Jurkat, Clone E6-1 (cell line): Measurements from ENCODE around the gene KCNQ1OT1.
"Not testable (repeated sequence)": the region's sequence is repeated elsewhere in the genome, so short reads cannot be mapped to it uniquely, and the experiment has no call there.

Experiments
- DNase-seq: peaks from one replicate; pipeline ENCODE4 v3.0.0-alpha.2; 2011; ENCODE audit warnings: low read depth, low spot score
- H3K4me3 ChIP-seq: 2 replicates; pipeline ENCODE4 v1.5.1; 2011; ENCODE audit warnings: mild to moderate bottlenecking, low read length, control low read depth, moderate library complexity

The KCNQ1OT1 gene

GRCh38 chr11:2647953-2648352, 51.8 kb downstream of the KCNQ1OT1 start:
- DNase-seq, result no peak
- no peak overlapping the region for H3K4me3 ChIP-seq

- no peak for DNase-seq
- no peak overlapping the region for H3K4me3 ChIP-seq
Observed at GRCh38 chr11:2647167-2647566, 52.6 kb downstream of the KCNQ1OT1 start.

- no peak for DNase-seq
- H3K4me3 ChIP-seq, result no peak overlapping the region
Observed at GRCh38 chr11:2645779-2646118, 54.0 kb downstream of the KCNQ1OT1 start.

GRCh38 chr11:2644844-2645778, 54.7 kb downstream of the KCNQ1OT1 start:
- H3K4me3 ChIP-seq, result no peak overlapping the region
- no peak for DNase-seq

GRCh38 chr11:2643746-2644145, 56.0 kb downstream of the KCNQ1OT1 start:
- H3K4me3 ChIP-seq, result no peak overlapping the region

DNA sequence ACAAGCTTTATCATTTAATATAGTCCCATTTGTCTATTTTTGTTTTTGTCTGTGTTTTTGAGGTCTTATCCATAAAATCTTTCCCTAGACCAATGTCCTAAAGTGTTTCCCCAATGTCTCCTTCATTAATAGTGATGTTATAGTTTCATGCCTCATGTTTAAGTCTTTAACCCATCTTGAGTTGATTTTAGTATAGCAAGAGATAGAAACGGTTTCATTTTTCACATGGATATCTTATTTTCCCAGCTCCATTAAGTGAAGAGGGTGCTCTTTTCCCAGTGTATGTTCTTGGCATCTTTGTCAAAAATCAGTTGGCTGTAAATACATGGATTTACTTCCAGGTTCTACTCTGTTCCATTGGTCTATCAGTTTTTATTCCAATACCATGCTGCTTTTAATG, 58.2 kb downstream of the KCNQ1OT1 start:
- no peak overlapping the region for H3K4me3 ChIP-seq
- DNase-seq, result no peak

More at GRCh38 chr11:2643746-2644145, 56.0 kb downstream of the KCNQ1OT1 start:
- no peak for DNase-seq

- not testable (repeated sequence) for DNase-seq
Observed at GRCh38 chr11:2639763-2640162, 60.0 kb downstream of the KCNQ1OT1 start.

GRCh38 chr11:2631161-2631560, 68.6 kb downstream of the KCNQ1OT1 start:
- no peak overlapping the region for H3K4me3 ChIP-seq
- DNase-seq, result no peak

More at GRCh38 chr11:2639763-2640162, 60.0 kb downstream of the KCNQ1OT1 start:
- H3K4me3 ChIP-seq, result not testable (repeated sequence)

DNA sequence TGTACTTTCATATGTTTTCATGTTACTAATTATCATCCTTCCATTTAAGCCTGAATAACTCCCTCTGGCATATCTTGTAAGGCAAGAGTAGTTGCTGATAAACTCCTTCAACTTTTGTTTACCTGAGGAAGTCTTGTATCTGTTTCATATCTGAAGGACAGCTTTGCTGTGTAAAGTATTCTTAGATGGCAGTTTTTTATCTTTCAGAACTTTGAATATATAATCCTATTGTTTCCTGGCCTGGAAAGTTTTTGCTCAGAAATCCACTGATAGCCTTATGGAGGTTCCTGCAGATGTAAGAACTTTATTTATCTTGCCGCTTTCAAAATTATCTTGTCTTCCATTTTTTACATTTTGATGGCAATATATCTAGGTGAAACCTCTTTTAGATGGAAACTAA, 69.1 kb downstream of the KCNQ1OT1 start:
- no peak for DNase-seq
- no peak overlapping the region for H3K4me3 ChIP-seq

DNA sequence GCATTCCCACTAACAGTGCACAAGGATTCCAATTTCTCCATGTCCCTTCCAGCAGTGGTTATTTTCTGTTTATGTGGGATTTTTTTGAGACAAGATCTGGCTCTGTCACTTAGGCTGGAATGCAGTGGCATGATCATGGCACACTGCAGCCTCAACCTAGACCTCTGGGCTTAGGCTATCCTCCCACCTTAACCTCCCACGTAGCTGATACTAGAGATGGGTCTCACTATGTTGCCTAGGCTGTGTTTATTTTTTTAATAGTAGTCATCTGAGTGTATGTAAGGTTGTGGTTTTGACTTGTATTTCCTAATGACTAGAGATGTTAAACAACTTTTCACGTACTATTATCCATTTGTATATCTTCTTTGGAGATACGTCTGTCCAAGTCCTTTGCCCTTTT, 74.6 kb downstream of the KCNQ1OT1 start:
- DNase-seq, result no peak

DNA sequence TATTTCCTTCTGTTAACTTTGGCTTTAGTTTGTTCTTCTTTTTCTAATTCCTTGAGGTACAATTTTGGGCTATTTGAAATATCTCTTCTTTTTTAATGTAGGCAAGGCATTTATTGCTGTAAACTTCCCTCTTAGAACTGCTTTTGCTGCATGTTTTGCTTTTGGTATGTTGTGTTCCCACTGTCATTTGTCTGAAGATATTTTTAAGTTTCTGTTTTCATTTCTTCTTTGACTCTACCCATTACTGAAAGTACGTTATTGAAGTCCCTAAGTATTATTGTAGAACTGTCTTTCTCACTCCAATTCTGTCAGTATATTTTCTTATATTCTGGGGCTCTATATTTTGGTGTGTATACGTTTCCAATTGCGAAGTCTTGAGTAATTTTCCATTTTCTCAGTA, 77.9 kb downstream of the KCNQ1OT1 start:
- H3K4me3 ChIP-seq, result no peak overlapping the region
- DNase-seq, result no peak

More for the DNA sequence above, 74.6 kb downstream of the KCNQ1OT1 start:
- H3K4me3 ChIP-seq, result no peak overlapping the region

DNA sequence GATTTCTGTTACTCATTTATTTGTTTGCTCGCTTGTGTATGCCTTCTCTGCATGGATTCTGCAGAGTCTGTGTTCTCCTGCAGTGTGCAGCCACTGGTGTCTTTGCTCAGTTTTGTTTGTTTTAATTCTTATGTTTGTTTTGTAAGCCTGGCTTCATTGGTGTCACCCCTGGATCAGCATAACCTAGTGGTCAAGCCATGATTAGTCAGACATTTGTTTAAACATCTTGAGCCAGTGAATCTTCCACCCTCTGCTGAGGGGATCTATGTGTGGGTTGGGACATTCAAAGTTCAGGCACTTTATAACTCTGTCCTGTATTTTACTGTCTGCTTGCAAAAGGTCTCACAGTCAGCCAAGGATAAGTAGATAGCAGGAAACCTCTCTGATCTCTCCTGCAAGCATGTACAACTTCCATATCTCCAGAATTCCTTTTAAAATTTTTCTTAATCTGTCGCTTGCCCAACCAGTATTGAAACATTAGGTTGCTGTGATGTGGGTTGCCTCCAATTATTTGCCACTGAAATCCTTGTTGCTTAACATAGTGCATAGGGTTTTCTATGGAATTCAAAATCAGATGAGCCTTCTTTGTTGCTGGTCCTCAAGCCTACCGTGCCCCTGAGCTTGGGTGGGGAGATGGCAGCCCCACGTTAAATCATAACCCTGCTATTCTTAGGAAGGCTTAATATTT, 86.8 kb downstream of the KCNQ1OT1 start:
- no peak overlapping the region for H3K4me3 ChIP-seq
- DNase-seq, result no peak

GRCh38 chr11:2609345-2609744, 90.4 kb downstream of the KCNQ1OT1 start:
- no peak overlapping the region for H3K4me3 ChIP-seq
- no peak for DNase-seq

DNA sequence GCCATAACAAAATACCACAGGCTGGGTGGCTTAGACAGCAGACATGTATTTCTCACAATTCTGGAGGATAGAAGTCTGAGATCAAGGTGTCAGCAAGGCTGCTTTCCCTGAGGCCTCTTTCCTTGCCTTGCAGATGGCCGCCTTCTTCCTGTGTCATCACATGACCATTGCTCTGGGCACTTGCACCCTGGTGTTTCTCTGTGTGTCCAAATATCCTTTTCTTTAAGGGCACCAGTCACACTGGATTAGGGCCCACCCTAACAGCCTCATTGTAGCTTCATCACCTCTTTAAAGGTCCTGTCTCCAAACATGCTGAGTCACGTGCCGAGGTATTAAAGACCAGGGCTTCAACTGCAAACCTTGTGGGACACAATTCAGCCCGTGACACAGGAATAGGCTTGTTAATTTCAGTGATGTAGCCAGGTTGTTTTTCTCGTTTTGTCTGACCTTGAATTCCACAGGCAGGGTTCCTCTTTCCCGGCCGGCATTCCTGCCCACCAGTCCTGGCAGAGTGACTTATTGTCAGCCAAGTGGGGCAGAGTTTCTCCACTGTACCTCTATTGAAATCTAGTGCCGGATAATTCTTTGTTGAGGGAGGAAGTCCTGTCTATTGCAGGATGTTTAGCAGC, 100.1 kb downstream of the KCNQ1OT1 start:
- H3K4me3 ChIP-seq, result no peak overlapping the region
- DNase-seq, result no peak

DNA sequence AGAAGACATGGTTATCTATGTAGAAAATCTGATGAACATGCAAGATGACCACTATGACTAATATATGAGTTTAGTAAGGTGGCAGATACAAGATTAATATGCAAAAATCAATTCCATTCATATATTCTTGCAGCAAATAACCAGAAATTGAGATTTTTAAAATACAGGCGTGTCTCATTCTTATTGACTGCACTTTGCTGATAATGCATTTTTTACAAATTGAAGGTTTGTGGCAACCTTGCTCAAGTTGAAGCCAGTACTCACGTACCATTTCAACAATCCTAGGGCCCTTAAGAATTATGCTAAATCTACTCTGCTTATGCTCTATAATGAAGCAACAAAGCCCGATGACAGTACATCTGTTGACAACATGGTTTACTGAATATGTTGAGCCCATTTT, 104.6 kb downstream of the KCNQ1OT1 start:
- H3K4me3 ChIP-seq, result no peak overlapping the region
- DNase-seq, result no peak

GRCh38 chr11:2594267-2594666, 105.5 kb downstream of the KCNQ1OT1 start:
- DNase-seq, result no peak
- no peak overlapping the region for H3K4me3 ChIP-seq

DNA sequence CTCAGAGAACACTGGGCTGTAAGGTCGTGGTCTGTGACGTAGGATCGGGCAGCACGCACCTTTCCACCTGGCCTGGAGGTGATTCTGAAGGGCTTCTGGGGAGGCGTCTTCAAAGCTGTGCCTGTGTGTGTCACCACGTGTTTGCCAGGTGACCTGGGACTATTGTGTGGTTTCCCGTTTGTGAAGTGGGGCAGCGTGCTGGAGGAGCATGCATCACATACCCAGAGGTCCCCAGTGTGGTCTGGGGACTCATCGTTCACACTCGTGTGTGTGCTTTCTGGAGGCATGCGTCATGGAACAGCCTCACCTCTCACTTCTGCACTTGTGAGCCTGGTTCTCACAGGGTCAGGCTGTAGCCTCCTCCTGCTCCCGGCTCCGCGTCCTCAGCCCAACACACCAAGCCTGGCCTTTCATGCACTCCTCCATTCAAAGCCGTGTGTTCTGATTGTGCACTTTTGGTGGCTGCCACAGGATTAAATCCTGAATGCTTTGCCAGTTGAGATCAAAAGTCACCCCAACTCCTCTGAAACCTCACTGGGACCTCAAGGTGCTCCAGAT, 106.3 kb downstream of the KCNQ1OT1 start:
- no peak overlapping the region for H3K4me3 ChIP-seq
- no peak for DNase-seq

- no peak overlapping the region for H3K4me3 ChIP-seq
Observed at GRCh38 chr11:2592559-2593392, 107.0 kb downstream of the KCNQ1OT1 start.

GRCh38 chr11:2591805-2592204, 108.0 kb downstream of the KCNQ1OT1 start:
- DNase-seq, result no peak
- H3K4me3 ChIP-seq, result no peak overlapping the region

More at GRCh38 chr11:2592559-2593392, 107.0 kb downstream of the KCNQ1OT1 start:
- DNase-seq, result no peak
